SK-N-SH (cell line): Measurements from ENCODE around the gene RBCK1. TPM values are rescaled to one million over a fixed set of nuclear protein-coding genes. Genes with fewer than 3 reads are reported as not detected.

ENCODE experiments used
- CTCF ChIA-PET: fragments of 300-600, 350-600 bp; formaldehyde crosslinking; extraction: SDS; loops from one replicate; lab custom pipeline; 2021; lab: Yijun Ruan, JAX
- POLR2A ChIA-PET: fragments of 350-600 bp; sonication (Branson Sonifier 250); formaldehyde crosslinking; extraction: SDS; loops from one replicate; lab custom pipeline; 2020; ENCODE audit warnings: antibody characterized with exemption, inconsistent platforms; lab: Yijun Ruan, JAX
- DNase-seq: peaks from one replicate; pipeline ENCODE4 v3.0.0; 2012
- H2AFZ ChIP-seq: fragments of 200-600 bp; sonication (generic); 2 replicates; pipeline ENCODE4 v1.8.1; 2016; ENCODE audit warnings: antibody characterized with exemption, mild to moderate bottlenecking, low read depth
- H3F3A ChIP-seq: fragments of 200-600 bp; sonication (generic); replicated peaks from 2 replicates; pipeline ENCODE3; 2016; ENCODE audit warnings: antibody characterized with exemption, mild to moderate bottlenecking; ENCODE audit not compliant: insufficient read depth
- H3K27ac ChIP-seq, 2 experiments: fragments of 200-500 bp in 1 of 2; fragments of 200-600 bp in 1 of 2; sonication (Bioruptor generic) in 1 of 2; sonication (generic), shearing (Covaris generic) in 1 of 2; 2 replicates each; pipeline versions ENCODE4 v1.5.1 to v1.6.1; 2014 to 2016; ENCODE audit warnings: low read depth in 2 of 2, inconsistent platforms in 1 of 2, low read length in 1 of 2, mild to moderate bottlenecking in 1 of 2, mixed read lengths in 1 of 2
- H3K27me3 ChIP-seq: fragments of 200-600 bp; sonication (generic), shearing (Covaris generic); 2 replicates; pipeline ENCODE4 v1.6.1; 2016; ENCODE audit warnings: mixed run types; ENCODE audit not compliant: insufficient read depth
- H3K36me3 ChIP-seq, 2 experiments: fragments of 200-500 bp in 1 of 2; fragments of 200-600 bp in 1 of 2; sonication (Bioruptor generic) in 1 of 2; sonication (generic) in 1 of 2; replicated peaks in 1 of 2; 2 replicates each; pipeline versions ENCODE3 to v1.5.1; 2014 to 2016; ENCODE audit warnings: low read length in 1 of 2, mild to moderate bottlenecking in 1 of 2; ENCODE audit not compliant: insufficient read depth in 2 of 2, control insufficient read depth in 1 of 2
- H3K4me1 ChIP-seq, 2 experiments: fragments of 200-500 bp in 1 of 2; fragments of 200-600 bp in 1 of 2; sonication (Bioruptor generic) in 1 of 2; sonication (generic), shearing (Covaris generic) in 1 of 2; 2 replicates each; pipeline versions ENCODE4 v1.5.1 to v1.6.1; 2014 to 2016; ENCODE audit warnings: low read depth in 1 of 2, low read length in 1 of 2, mixed run types in 1 of 2; ENCODE audit not compliant: insufficient read depth in 2 of 2, control insufficient read depth in 1 of 2
- H3K4me2 ChIP-seq: fragments of 200-600 bp; sonication (generic), shearing (Covaris generic); 2 replicates; pipeline ENCODE4 v1.6.1; 2017; ENCODE audit warnings: mixed run types
- H3K4me3 ChIP-seq, 2 experiments: fragments of 200-500 bp in 1 of 2; fragments of 200-600 bp in 1 of 2; sonication (Bioruptor generic) in 1 of 2; sonication (generic), shearing (Covaris generic) in 1 of 2; 2 replicates each; pipeline versions ENCODE4 v1.5.1 to v1.8.1; 2014 to 2016; ENCODE audit warnings: low read depth in 2 of 2, inconsistent platforms in 1 of 2, low read length in 1 of 2, mild to moderate bottlenecking in 1 of 2, mixed read lengths in 1 of 2, moderate library complexity in 1 of 2
- H3K79me2 ChIP-seq: fragments of 200-600 bp; sonication (generic); 2 replicates; pipeline ENCODE4 v1.8.1; 2017; ENCODE audit warnings: mild to moderate bottlenecking; ENCODE audit not compliant: insufficient read depth
- H3K9ac ChIP-seq: fragments of 200-600 bp; sonication (generic); 2 replicates; pipeline ENCODE4 v1.6.1; 2017; ENCODE audit warnings: mixed run types
- H3K9me2 ChIP-seq: fragments of 200-600 bp; sonication (generic); 2 replicates; pipeline ENCODE4 v1.6.1; 2017; ENCODE audit warnings: mixed run types
- H3K9me3 ChIP-seq: fragments of 200-600 bp; sonication (generic); 2 replicates; pipeline ENCODE4 v1.6.1; 2017; ENCODE audit warnings: mixed run types, mild to moderate bottlenecking, moderate library complexity
- H4K20me1 ChIP-seq: fragments of 200-600 bp; sonication (generic); 2 replicates; pipeline ENCODE4 v1.6.1; 2017; ENCODE audit warnings: mild to moderate bottlenecking, mixed run types; ENCODE audit not compliant: insufficient read depth
- ELF1 ChIP-seq: IDR thresholded peaks from 2 replicates; pipeline ENCODE4 v1.4.0; 2012
- FOSL2 ChIP-seq: IDR thresholded peaks from 2 replicates; pipeline ENCODE4 v1.4.0; 2012; ENCODE audit warnings: low read depth, mild to moderate bottlenecking, moderate library complexity, borderline replicate concordance
- FOXJ3 ChIP-seq: sonication (generic); formaldehyde crosslinking; IDR thresholded peaks from 2 replicates; pipeline ENCODE4 v1.5.1; 2020; ENCODE audit warnings: mild to moderate bottlenecking, missing genetic modification reagents
- GABPA ChIP-seq: IDR thresholded peaks from 2 replicates; pipeline ENCODE4 v1.4.0; 2012; ENCODE audit warnings: low read depth, mild to moderate bottlenecking
- JUND ChIP-seq: IDR thresholded peaks from 2 replicates; pipeline ENCODE4 v1.4.0; 2012
- MAX ChIP-seq: IDR thresholded peaks from 2 replicates; pipeline ENCODE4 v1.4.0; 2012; ENCODE audit warnings: low read depth
- MXI1 ChIP-seq: IDR thresholded peaks from 2 replicates; pipeline ENCODE4 v1.6.1; 2012; ENCODE audit warnings: mild to moderate bottlenecking, low read depth, low read length, improper control_type of control experiment
- NFIC ChIP-seq: IDR thresholded peaks from 2 replicates; pipeline ENCODE4 v1.4.0; 2012; ENCODE audit warnings: borderline replicate concordance
- PBX3 ChIP-seq: IDR thresholded peaks from 2 replicates; pipeline ENCODE4; 2012
- POLR2AphosphoS5 ChIP-seq: IDR thresholded peaks from 2 replicates; pipeline ENCODE4 v1.6.1; 2012; ENCODE audit warnings: low read depth, low read length
- RAD21 ChIP-seq: IDR thresholded peaks from 2 replicates; pipeline ENCODE4 v1.6.1; 2012; ENCODE audit warnings: mild to moderate bottlenecking, low read length
- RXRA ChIP-seq: IDR thresholded peaks from 2 replicates; pipeline ENCODE4 v1.4.0; 2012; ENCODE audit warnings: low read depth, mild to moderate bottlenecking, borderline replicate concordance
- TAF1 ChIP-seq: IDR thresholded peaks from 2 replicates; pipeline ENCODE4 v1.6.1; 2012; ENCODE audit warnings: low read depth, mild to moderate bottlenecking, low read length, moderate library complexity, borderline replicate concordance
- TEAD4 ChIP-seq: IDR thresholded peaks from 2 replicates; pipeline ENCODE4 v1.4.0; 2012; ENCODE audit warnings: mild to moderate bottlenecking, borderline replicate concordance; ENCODE audit not compliant: insufficient read depth
- USF2 ChIP-seq: fragments of 150-350 bp; IDR thresholded peaks from 2 replicates; pipeline ENCODE4 v1.6.1; 2017; ENCODE audit warnings: antibody characterized with exemption, low read length, low read depth, borderline replicate concordance
- ZBTB33 ChIP-seq: IDR thresholded peaks from 2 replicates; pipeline ENCODE4 v1.4.0; 2012; ENCODE audit warnings: low read depth, borderline replicate concordance
- WGBS: methylation state at CpG from one replicate; pipeline ENCODE4 v1.1.6; 2017; ENCODE audit warnings: low lambda C conversion rate; 5-methylcytosine and 5-hydroxymethylcytosine counted together
- polyA plus RNA-seq, 3 experiments: library from polyadenylated mRNA; depleted of rRNA; stranded (reverse); fragments of >200 nt; gene quantifications; 2 replicates each; pipeline ENCODE4 v1.2.3, GENCODE V29; 2012

The RBCK1 gene
- polyA plus RNA-seq, 1 of the 3 experiments (the other 2 are of a cell fraction) = 105 TPM

- POLR2A ChIA-PET = no interaction called here
- WGBS = 78% methylated on average over 2 of the region's 2 CpGs
- peak overlapping the region; percentile 81; the same call in 1 of the 2 replicates for H3K9ac ChIP-seq
These were observed 52.6 kb downstream of the RBCK1 start for GRCh38 chr20:460707-461106.

GRCh38 chr20:461254-462198 is 53.4 kb downstream of the RBCK1 start:
- H3K9ac ChIP-seq = peak overlapping the region; percentile 81

More at GRCh38 chr20:460707-461106, 52.6 kb downstream of the RBCK1 start:
- peak overlapping the region; percentile 68 to 88; a peak in 3 of 4 replicates for H3K4me3 ChIP-seq
- CTCF ChIA-PET = interaction anchor here (0.9 kb wide), 1 partner anchor 29 kb away, joined by 3 read pairs; no protein-coding TSS in a partner anchor
- H3K4me1 ChIP-seq = peaks cover 13 to 14% of the 10 kb centered on the region in 2 experiments; a peak in 3 of 4 replicates
- H3K9me2 ChIP-seq = no peaks in the 10 kb centered on the region
- DNase-seq = peak; percentile 40
- peaks cover 0 to 14% of the 10 kb centered on the region in 2 experiments for H3K36me3 ChIP-seq
- H3F3A ChIP-seq = peaks cover 11% of the 10 kb centered on the region
- peaks cover 64% of the 10 kb centered on the region for H3K79me2 ChIP-seq
- H3K27ac ChIP-seq = no peak overlapping the region
- H3K9me3 ChIP-seq = no peaks in the 10 kb centered on the region
- H2AFZ ChIP-seq = no peak overlapping the region
- no peaks in the 10 kb centered on the region for H3K27me3 ChIP-seq
- peaks cover 52% of the 10 kb centered on the region for H4K20me1 ChIP-seq
- TF ChIP-seq POLR2AphosphoS5 (no peak), ELF1 (no peak), TEAD4 (no peak), GABPA (no peak), FOXJ3 (CRISPR knock-in tag) (no peak), TAF1 (no peak), JUND (no peak)
- H3K4me2 ChIP-seq = peak overlapping the region; percentile 90

More at GRCh38 chr20:461254-462198, 53.4 kb downstream of the RBCK1 start:
- DNase-seq = no peak
- Histone ChIP-seq H2AFZ (peak overlapping the region; percentile 53; the same call in 1 of the 2 replicates), H3K9me3 (no peaks in the 10 kb centered on the region), H3K9me2 (no peaks in the 10 kb centered on the region), H3F3A (peaks cover 11% of the 10 kb centered on the region), H3K4me2 (peak overlapping the region; percentile 90), H4K20me1 (peaks cover 46% of the 10 kb centered on the region), H3K27me3 (no peaks in the 10 kb centered on the region), H3K4me3 (peak overlapping the region; percentile 68 to 88), H3K27ac (peak overlapping the region; percentile 78 to 80), H3K36me3 (peaks cover 0 to 14% of the 10 kb centered on the region in 2 experiments), H3K4me1 (peaks cover 13 to 14% of the 10 kb centered on the region in 2 experiments; a peak in 3 of 4 replicates), H3K79me2 (peaks cover 56% of the 10 kb centered on the region)
- WGBS = 17% methylated on average over 36 of the region's 60 CpGs
- POLR2A ChIA-PET = interaction anchor here (0.6 to 1.0 kb wide), 3 partner anchors 13 to 105 kb away, joined by 3 read pairs; no protein-coding TSS in a partner anchor
- CTCF ChIA-PET = interaction anchor here (1.3 to 2.1 kb wide), 7 partner anchors 9 to 277 kb away, joined by 3 to 9 read pairs (median 5); no protein-coding TSS in a partner anchor
- TF ChIP-seq TAF1 (no peak), PBX3 (peak; percentile 52), RXRA (no peak), RAD21 (no peak), NFIC (no peak), MAX (no peak), MXI1 (peak; percentile 11), ZBTB33 (no peak), GABPA (no peak), USF2 (no peak), FOSL2 (no peak), POLR2AphosphoS5 (no peak)
